Measurements from ENCODE around the gene DEPDC7. TPM values are rescaled to one million over a fixed set of nuclear protein-coding genes. Genes with fewer than 3 reads are reported as not detected.

The DEPDC7 gene
- total and polyA plus RNA-seq, 4 donors: 7.1 to 64.8 (median 41.5) TPM

- no peak overlapping the region for H3K9ac ChIP-seq (ENCODE audit: low read depth in 1 of 2, low read length in 2 of 2)
- no peak for DNase-seq (ENCODE audit: low spot score)
- peaks cover 0 to 4% (median under 1%) of the 10 kb centered on the region in 4 donors for H3K9me3 ChIP-seq (ENCODE audit: control insufficient read depth in 4 of 4, low read length in 3 of 4)
- no peak overlapping the region for H3K4me3 ChIP-seq (ENCODE audit: low read depth in 1 of 3, low read length in 3 of 3)
- no peaks in the 10 kb centered on the region for H3K36me3 ChIP-seq (ENCODE audit: control insufficient read depth in 4 of 4, insufficient read depth in 3 of 4, low read depth in 1 of 4, low read length in 3 of 4)
- WGBS: 97% methylated on average over 3 of the region's 3 CpGs
- no peaks in the 10 kb centered on the region for H3K4me1 ChIP-seq (ENCODE audit: control insufficient read depth in 4 of 4, insufficient read depth in 4 of 4, low read length in 3 of 4)
- H3K27me3 ChIP-seq (ENCODE audit: control insufficient read depth in 4 of 4, insufficient read depth in 4 of 4, low read length in 3 of 4): no peaks in the 10 kb centered on the region
- no peak overlapping the region for H3K27ac ChIP-seq (ENCODE audit: low read depth in 1 of 2, low read length in 2 of 2)
- no peak for TF ChIP-seq NR2F2 (IDR thresholded peaks at IDR 0.05)
- TF ChIP-seq, protein P1, sequence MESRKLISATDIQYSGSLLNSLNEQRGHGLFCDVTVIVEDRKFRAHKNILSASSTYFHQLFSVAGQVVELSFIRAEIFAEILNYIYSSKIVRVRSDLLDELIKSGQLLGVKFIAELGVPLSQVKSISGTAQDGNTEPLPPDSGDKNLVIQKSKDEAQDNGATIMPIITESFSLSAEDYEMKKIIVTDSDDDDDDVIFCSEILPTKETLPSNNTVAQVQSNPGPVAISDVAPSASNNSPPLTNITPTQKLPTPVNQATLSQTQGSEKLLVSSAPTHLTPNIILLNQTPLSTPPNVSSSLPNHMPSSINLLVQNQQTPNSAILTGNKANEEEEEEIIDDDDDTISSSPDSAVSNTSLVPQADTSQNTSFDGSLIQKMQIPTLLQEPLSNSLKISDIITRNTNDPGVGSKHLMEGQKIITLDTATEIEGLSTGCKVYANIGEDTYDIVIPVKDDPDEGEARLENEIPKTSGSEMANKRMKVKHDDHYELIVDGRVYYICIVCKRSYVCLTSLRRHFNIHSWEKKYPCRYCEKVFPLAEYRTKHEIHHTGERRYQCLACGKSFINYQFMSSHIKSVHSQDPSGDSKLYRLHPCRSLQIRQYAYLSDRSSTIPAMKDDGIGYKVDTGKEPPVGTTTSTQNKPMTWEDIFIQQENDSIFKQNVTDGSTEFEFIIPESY (IDR thresholded peaks at IDR 0.05): no peak
- TF ChIP-seq FOXA1 (IDR thresholded peaks at IDR 0.05): no peak
- TF ChIP-seq TAF1 (conservative IDR thresholded peaks at IDR 0.05): no peak
- TF ChIP-seq YY1 (IDR thresholded peaks at IDR 0.05): no peak
- TF ChIP-seq RAD21 (IDR thresholded peaks at IDR 0.05): no peak
- TF ChIP-seq JUND (IDR thresholded peaks at IDR 0.05): no peak
- TF ChIP-seq FOXA2 (IDR thresholded peaks at IDR 0.05): no peak
Observed at GRCh38 chr11:32991427-32991826, 24.3 kb upstream of the DEPDC7 start.

GRCh38 chr11:32991898-32992297, 23.8 kb upstream of the DEPDC7 start:
- H3K27ac ChIP-seq (ENCODE audit: low read depth in 1 of 2, low read length in 2 of 2): no peak overlapping the region
- TF ChIP-seq RXRA (IDR thresholded peaks at IDR 0.05) (no peak), FOXA1 (IDR thresholded peaks at IDR 0.05) (no peak), ATF3 (IDR thresholded peaks at IDR 0.05) (no peak), SP1 (IDR thresholded peaks at IDR 0.05) (no peak), EGR1 (IDR thresholded peaks at IDR 0.05; ENCODE audit: low read depth in 2 of 2) (no peak), YY1 (IDR thresholded peaks at IDR 0.05) (no peak), RAD21 (IDR thresholded peaks at IDR 0.05) (no peak), HNF4A (conservative IDR thresholded peaks at IDR 0.05) (no peak), NR2F2 (IDR thresholded peaks at IDR 0.05) (no peak), REST (IDR thresholded peaks at IDR 0.05) (no peak), TAF1 (conservative IDR thresholded peaks at IDR 0.05) (no peak), FOXA2 (IDR thresholded peaks at IDR 0.05) (no peak)

DNA sequence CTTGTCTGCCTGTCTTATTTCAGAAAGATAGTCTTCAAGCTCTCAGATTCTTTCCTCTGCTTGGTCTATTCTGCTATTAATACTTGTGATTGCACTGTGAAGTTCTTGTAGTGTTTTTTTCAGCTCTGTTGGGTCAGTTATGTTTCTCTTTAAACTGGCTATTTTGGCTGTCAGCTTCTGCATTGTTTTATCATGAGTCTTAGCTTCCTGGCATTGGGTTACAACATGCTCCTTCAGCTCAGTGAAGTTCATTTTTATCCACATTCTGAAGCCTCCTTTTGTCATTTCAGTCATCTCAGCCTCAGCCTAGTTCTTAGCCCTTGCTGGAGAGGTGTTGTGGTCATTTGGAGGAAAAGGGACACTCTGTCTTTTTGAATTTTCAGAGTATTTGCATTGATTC, 15.5 kb upstream of the DEPDC7 start:
- H3K4me1 ChIP-seq (ENCODE audit: control insufficient read depth in 4 of 4, insufficient read depth in 4 of 4, low read length in 3 of 4): no peaks in the 10 kb centered on the region
- TF ChIP-seq, protein P1 (IDR thresholded peaks at IDR 0.05): no peak
- TF ChIP-seq RXRA (IDR thresholded peaks at IDR 0.05) (no peak), FOXA2 (IDR thresholded peaks at IDR 0.05) (no peak), GABPA (IDR thresholded peaks at IDR 0.05 in 1 of 2, conservative IDR thresholded peaks at IDR 0.05 in 1 of 2) (no peak), FOXA1 (IDR thresholded peaks at IDR 0.05) (no peak)

More at GRCh38 chr11:32991898-32992297, 23.8 kb upstream of the DEPDC7 start:
- H3K36me3 ChIP-seq (ENCODE audit: control insufficient read depth in 4 of 4, insufficient read depth in 3 of 4, low read depth in 1 of 4, low read length in 3 of 4): no peaks in the 10 kb centered on the region
- H3K9ac ChIP-seq (ENCODE audit: low read depth in 1 of 2, low read length in 2 of 2): no peak overlapping the region
- no peak overlapping the region for H3K4me3 ChIP-seq (ENCODE audit: low read depth in 1 of 3, low read length in 3 of 3)
- H3K27me3 ChIP-seq (ENCODE audit: control insufficient read depth in 4 of 4, insufficient read depth in 4 of 4, low read length in 3 of 4): no peaks in the 10 kb centered on the region
- no peaks in the 10 kb centered on the region for H3K4me1 ChIP-seq (ENCODE audit: control insufficient read depth in 4 of 4, insufficient read depth in 4 of 4, low read length in 3 of 4)
- DNase-seq (ENCODE audit: low spot score): no peak
- peaks cover 0 to 4% (median under 1%) of the 10 kb centered on the region in 4 donors for H3K9me3 ChIP-seq (ENCODE audit: control insufficient read depth in 4 of 4, low read length in 3 of 4)

More for the DNA sequence above, 15.5 kb upstream of the DEPDC7 start:
- H3K36me3 ChIP-seq (ENCODE audit: control insufficient read depth in 4 of 4, insufficient read depth in 3 of 4, low read depth in 1 of 4, low read length in 3 of 4): no peaks in the 10 kb centered on the region
- DNase-seq (ENCODE audit: low spot score): no peak
- H3K9me3 ChIP-seq (ENCODE audit: control insufficient read depth in 4 of 4, low read length in 3 of 4): no peaks in the 10 kb centered on the region
- H3K27ac ChIP-seq (ENCODE audit: low read depth in 1 of 2, low read length in 2 of 2): no peak overlapping the region
- no peak overlapping the region for H3K4me3 ChIP-seq (ENCODE audit: low read depth in 1 of 3, low read length in 3 of 3)
- H3K9ac ChIP-seq (ENCODE audit: low read depth in 1 of 2, low read length in 2 of 2): no peak overlapping the region
- H3K27me3 ChIP-seq (ENCODE audit: control insufficient read depth in 4 of 4, insufficient read depth in 4 of 4, low read length in 3 of 4): no peaks in the 10 kb centered on the region

Measured in liver (tissue), 9 donors.